Cardiac fibroblast (primary cell): ENCODE results near the gene RAB5B.

ENCODE experiments used
- DNase-seq, 2 donors: peaks; one replicate each; pipeline versions ENCODE4 v3.0.0 to v3.0.0-alpha.2; 2010; ENCODE audit warnings: low read depth in 2 of 2
- H3K4me3 ChIP-seq, 2 donors: replicated peaks in 1 of 2; 1 replicate in 1 of 2; 2 replicates in 1 of 2; pipeline ENCODE4 v1.5.1; 2011; ENCODE audit warnings: low read depth in 2 of 2, low read length in 2 of 2, mild to moderate bottlenecking in 2 of 2, moderate library complexity in 1 of 2
- TF ChIP-seq, protein P1 (sequence below): IDR thresholded peaks from one replicate; pipeline ENCODE4 v1.5.1; 2011; ENCODE audit warnings: low read depth, mild to moderate bottlenecking, low read length, inconsistent platforms

RAB5B gene

DNA sequence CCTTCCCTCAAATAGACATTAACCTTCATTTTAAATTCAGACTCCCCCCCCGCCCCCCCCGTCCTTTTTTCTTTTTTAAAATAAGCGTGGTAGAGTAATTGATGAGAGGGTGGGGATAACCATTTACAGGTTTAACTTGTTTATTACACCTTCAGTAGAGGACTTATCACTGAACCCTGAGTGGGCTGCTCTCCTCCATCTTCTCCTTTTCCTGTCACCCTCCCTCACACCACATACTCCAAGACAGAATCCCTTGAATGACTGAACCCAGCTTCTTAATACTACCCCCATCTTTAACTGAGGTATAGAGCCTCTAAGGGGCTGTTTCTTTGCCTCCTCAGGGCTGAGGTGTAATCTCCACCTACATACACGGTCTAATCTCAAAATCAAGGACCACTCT, 43.3 kb downstream of the RAB5B start:
- TF ChIP-seq, protein P1, sequence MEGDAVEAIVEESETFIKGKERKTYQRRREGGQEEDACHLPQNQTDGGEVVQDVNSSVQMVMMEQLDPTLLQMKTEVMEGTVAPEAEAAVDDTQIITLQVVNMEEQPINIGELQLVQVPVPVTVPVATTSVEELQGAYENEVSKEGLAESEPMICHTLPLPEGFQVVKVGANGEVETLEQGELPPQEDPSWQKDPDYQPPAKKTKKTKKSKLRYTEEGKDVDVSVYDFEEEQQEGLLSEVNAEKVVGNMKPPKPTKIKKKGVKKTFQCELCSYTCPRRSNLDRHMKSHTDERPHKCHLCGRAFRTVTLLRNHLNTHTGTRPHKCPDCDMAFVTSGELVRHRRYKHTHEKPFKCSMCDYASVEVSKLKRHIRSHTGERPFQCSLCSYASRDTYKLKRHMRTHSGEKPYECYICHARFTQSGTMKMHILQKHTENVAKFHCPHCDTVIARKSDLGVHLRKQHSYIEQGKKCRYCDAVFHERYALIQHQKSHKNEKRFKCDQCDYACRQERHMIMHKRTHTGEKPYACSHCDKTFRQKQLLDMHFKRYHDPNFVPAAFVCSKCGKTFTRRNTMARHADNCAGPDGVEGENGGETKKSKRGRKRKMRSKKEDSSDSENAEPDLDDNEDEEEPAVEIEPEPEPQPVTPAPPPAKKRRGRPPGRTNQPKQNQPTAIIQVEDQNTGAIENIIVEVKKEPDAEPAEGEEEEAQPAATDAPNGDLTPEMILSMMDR, result no peak
- no peak overlapping the region for H3K4me3 ChIP-seq
- DNase-seq, result no peak

DNA sequence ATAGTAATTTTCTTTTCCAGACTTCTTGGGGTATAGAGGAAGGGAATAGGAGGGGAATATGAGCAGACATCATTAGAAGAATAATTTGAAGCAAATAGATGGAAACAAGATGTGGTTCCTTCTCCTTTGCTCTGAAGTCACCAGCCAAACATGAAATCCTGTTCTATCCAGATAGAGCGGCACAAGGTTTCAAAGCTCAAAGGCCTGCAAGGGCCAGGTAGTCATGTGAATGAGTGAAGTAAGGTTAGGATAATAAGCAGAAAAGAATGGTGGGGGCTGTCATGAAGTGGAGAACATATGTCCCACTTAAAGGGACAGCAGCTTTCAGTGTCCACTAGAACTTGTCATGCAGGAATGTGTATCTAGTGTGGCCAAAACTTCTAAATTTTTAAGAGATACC, 44.5 kb downstream of the RAB5B start:
- DNase-seq, result no peak
- no peak overlapping the region for H3K4me3 ChIP-seq
- TF ChIP-seq, protein P1, result no peak

DNA sequence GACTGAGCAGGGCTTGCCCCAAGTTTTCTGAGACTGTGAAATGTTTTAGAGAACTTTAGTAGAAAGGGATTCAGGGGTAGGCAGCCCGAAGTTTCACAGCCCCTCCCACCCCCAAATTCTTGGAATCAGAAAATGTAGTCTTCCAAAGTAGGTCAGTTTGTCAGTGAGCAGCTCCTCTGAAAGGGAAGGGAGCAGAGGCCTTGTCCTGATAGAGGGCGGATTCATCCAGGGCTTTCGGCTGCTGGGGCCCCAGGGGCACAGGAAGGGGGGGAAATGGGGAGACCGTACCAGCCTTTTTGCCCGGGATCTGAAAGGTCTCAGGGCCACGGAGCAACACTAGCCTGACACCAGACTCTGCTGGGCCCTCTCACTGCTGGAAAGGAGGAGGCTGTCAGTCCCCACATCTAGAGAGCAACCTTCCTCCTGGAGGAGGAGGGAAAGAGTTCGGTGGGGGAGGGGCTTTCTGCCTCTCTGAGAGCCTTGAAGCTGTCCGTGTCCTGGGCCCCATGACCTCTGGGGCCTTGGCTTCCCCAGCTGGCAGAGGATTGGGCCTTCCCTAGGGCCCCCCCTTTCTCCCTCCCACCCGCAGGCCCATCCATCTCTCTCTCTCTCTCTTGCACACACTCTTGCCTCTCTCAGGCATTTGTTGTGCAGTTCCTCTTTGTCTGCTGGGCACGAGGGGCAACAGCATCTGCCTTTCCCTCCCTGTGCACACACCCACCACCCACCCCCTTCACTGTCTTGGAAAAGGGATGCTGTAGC, 46.7 kb downstream of the RAB5B start, which contains the start of gene IKZF4:
Gene IKZF4 (plus strand): TSS at position 621 of the 762 bp plus-strand sequence. CDS start 451 bp downstream, outside the sequence.
- peak in 1 of 2 donors; percentile 85 for DNase-seq
- peak within 1 kb of the TSS; percentile 7 to 32 for H3K4me3 ChIP-seq
- TF ChIP-seq, protein P1, result no peak

DNA sequence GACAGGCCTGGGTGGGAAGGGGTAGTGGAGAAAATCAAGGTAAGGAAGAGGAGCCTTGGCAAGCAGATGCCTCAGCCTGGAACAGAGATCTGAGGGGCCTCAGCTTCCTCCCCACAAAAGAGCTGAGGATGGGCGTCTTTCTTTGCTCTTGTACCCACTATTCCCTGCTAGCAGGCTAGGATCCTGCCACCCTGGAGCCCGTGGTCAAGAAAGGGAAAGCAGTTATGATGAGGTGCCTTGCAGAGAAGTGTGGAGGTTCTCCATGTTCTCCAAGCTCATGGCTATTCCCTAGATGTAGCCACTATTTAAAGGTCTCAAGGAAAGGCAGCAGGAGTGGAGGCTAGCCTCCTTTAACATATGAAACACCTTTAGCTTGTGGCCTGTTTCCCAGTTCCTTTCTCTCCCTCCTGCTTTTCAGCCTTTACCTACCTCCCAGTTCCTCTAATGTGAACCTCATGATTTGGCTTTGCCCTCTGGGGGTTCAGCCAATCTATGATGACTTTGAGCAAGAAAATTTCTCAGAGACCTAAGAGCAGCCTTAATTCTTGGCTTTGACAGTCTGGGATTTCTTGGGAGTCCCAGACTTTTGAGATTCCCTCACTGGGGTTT, 48.1 kb downstream of the RAB5B start:
- DNase-seq, result no peak
- H3K4me3 ChIP-seq, result peak overlapping the region in 1 of 2 donors; percentile 32
- TF ChIP-seq, protein P1, result no peak

DNA sequence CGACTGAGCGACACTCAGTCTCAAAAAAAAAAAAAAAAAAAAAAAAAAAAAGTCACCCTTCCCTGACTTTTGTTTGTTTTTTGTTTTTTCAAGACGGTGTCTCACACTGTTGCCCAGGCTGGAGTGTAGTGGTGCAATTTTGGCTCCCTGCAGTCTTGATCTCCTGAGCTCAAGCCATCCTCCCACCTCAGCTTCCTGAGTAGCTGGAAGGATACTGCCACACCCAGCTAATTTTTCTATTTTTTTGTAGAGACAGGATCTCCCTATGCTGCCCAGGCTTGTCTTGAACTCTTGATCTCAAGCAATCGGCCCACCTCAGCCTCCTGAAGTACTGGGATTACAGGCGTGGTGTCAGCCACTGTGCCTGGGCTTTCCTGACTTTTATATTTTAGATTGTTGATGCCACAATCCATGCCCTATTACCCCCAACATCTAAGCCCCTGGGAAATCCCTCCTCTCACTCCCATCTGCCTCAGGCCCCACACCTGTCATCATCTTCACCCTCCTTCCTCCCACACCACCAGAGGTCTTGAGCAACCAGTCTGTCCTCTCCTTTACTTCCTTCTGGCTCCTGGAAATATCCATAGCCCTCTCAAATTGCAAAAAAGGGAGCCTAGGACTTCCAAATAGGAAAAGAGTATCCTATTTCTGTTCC, 54.8 kb downstream of the RAB5B start:
- no peak overlapping the region for H3K4me3 ChIP-seq
- DNase-seq, result peak; percentile 24 to 42
- TF ChIP-seq, protein P1, result no peak

DNA sequence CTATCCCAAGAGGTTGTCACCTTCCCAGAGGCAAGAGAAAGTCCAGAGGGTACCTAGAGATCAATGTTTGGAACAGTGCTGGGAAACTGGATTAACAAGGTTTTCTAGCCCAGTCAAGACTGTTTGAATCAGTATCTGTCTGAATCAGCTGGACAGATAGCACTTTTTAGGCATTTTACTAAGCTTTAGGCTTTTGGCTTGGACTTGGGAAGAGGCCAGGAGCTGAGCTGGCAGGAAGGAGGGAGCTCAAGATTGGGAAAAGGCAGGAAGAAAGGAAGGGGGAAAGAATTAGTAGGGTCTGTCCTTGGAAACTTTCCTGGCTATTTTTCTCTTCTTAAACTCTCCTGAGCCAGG, 55.3 kb downstream of the RAB5B start:
- H3K4me3 ChIP-seq, result no peak overlapping the region
- TF ChIP-seq, protein P1, result no peak

More for the DNA sequence above, 55.3 kb downstream of the RAB5B start:
- peak; percentile 51 to 75 for DNase-seq
